Ramos (cell line): ENCODE measurements around the gene MCHR1.
"Not testable (repeated sequence)": the region's sequence is repeated elsewhere in the genome, so short reads cannot be mapped to it uniquely, and the experiment has no call there.

Experiments used
- in situ Hi-C: fragments of 300-500 bp; cut with MboI; formaldehyde crosslinking; loops from one replicate; pipeline ENCODE4 v1.14.3; 2022; ENCODE audit warnings: low sequenced_read_pairs; ENCODE audit not compliant: unreplicated experiment

Gene MCHR1

GRCh38 chr22:40654522-40655167, 24.6 kb upstream of the MCHR1 start:
- in situ Hi-C loops, result no loop called here

DNA sequence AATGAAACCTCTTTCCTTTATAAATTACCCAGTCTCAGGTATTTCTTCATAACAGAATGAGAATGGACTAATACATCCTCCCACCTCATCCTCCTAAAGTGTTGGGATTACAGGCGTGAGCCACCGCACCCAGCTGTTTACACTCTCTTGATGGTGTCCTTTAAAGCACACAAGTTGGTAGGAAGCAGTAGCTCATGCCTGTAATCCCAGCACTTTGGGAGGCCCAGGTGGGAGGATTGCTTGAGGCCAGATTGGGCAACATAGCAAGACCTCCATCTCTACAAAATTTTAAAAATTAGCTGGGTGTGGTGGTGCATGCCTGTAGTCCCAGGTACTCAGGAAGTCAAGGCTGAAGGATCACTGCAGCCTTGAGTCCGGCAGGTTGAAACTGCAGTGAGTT, 23.3 kb upstream of the MCHR1 start:
- in situ Hi-C loops, result not testable (repeated sequence)

DNA sequence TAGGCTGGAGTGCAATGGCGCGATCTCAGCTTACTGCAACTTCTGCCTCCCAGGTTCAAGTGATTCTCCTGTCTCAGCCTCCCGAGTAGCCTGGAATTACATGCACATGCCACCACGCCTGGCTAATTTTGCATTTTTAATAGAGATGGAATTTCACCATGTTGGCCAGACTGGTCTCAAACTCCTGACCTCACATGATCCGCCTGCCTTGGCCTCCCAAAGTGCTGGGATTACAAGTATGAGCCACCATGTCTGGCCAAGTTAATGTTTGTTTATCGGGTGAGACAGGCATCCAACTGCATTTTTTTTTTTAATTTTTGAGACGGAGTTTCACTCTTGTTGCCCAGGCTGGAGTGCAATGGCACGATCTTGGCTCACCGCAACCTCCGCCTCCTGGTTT, 22.6 kb upstream of the MCHR1 start:
- in situ Hi-C loops, result not testable (repeated sequence)

DNA sequence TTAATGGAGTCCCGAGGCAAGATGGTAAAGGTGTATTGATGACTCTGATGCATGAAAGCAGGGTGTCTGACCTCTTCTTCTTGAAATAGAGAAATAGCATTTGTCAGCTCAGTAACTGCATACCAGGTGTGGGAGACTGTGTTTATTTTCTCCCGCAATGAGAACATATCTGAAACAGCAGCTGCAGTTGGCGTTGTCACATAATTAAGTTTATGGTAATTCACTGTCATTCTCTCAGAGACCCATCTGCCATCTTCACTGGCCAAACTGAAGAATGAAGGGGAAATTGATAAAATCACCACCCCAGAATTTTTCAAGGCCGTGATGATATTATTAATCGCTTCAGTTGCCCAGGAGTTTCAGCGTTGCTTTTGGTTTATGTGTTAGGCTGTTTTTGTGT, 20.1 kb upstream of the MCHR1 start:
- in situ Hi-C loops, result no loop called here

GRCh38 chr22:40660730-40661129, 18.6 kb upstream of the MCHR1 start:
- in situ Hi-C loops, result no loop called here

DNA sequence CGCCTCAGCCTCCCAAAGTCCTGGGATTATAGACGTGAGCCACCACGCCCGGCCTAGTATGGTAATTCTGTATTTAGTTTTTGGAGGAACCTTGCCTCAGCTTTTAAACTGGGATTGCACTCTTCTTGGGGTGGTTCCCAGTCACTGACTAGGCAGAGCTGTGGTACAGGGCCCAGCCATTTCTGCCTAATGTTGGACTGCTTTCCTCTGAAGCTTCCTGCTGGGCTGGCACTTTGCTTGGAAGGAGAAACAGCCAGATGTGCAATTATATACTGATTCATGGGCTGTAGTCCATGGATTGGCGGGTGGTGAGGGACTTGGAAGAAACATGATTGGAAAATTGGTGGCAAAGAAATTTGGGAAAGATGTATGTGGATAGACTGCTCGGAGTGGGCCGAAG, 17.6 kb upstream of the MCHR1 start:
- in situ Hi-C loops, result no loop called here

DNA sequence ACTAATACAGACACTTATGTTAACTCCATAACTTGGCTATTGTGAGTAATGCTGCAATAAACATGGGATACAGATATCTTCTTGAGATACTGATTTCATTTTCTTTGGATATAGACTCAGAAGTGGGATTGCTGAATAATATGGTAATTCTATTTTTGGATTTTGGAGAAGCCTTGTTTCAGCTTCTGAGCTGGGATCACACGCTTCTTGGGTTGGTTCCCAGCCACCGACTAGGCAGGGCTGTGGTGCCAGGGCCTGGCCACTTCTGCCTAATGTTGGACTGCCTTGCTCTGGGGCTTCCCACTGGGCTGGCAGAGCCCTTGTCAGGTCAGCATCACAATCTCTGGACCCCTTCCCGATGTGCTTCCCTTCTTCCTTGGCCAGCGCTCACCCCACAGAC, 14.0 kb upstream of the MCHR1 start:
- in situ Hi-C loops, result no loop called here

- in situ Hi-C loops, result no loop called here
These were observed 13.0 kb upstream of the MCHR1 start for GRCh38 chr22:40666151-40666848.

DNA sequence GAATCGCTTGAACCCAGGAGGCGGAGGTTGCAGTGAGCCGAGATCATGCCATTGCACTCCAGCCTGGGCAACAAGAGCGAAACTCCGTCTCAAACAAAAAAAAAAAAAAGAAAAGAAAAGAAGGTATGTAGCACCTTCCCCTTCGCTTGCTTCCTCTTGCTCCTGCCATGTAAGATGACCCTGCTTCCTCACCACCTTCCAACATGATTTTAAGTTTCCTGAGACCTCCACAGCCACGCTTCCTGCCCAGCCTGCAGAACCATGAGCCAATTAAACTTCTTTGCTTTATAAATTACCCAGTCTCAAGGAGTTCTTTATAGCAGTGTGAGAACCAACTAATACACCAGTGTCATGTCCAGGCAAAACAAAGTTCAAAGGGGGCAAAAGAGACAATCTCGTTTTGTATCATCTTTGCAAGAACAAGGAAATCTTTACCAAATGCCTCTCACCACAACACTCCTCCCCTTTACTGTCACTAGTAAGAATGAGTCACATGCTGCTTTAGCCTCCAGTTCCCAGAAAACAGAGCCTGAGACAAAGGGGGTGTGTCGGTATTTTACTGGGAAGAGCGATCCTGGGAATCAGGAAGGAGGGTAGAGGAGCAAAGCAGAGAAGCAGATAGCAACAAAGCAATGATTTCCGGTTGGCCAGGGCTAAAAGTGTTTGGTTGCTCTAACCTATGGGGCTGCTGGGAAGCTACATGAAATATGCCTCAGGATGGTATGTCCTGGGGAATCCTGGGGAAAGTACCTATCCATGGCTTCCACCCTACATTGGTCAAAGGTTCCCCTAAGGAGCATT, 10.5 kb upstream of the MCHR1 start:
- in situ Hi-C loops, result no loop called here

GRCh38 chr22:40670058-40670457, 9.2 kb upstream of the MCHR1 start:
- in situ Hi-C loops, result no loop called here

DNA sequence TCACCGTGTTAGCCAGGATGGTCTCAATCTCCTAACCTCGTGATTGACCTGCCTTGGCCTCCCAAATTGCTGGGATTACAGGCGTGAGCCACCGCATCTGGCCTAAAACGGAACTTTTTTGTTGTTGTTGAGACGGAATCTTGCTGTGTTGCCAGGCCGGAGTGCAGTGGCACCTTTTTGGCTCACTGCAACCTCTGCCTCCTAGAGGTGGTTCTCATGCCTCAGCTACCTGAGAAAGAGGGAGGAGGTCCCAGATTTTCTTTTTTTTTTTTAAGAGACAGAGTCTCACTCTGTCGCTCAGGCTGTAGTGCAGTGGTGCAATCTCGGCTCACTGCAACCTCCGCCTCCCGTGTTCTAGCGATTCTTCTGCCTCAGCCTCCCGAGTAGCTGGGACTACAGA, 7.9 kb upstream of the MCHR1 start:
- in situ Hi-C loops, result no loop called here

DNA sequence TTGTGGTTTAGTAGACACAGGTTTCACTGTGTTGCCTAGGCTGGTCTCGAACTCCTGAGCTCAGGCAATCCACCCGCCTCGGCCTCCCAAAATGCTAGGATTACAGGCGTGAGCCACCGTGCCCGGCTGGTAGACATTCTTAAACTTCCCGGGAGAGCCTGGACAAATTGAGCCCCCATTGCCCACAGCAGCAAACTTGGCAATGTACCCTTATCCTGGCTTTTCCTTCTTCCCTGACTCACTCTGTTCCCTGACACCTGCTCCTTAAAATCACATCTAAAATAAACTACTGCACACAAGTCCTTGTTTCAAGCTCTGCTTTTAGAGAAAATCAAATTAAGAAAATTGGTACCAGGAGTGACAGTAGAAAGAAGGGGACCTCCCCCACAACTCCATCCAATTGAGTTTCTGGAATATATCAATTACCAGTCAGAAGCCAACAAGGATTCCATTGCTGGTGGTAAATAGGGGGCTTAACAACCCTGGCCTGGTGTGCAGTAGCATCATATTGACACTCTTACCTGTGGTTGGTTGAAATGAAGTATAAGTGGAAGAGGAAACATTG, 7.4 kb upstream of the MCHR1 start:
- in situ Hi-C loops, result no loop called here

DNA sequence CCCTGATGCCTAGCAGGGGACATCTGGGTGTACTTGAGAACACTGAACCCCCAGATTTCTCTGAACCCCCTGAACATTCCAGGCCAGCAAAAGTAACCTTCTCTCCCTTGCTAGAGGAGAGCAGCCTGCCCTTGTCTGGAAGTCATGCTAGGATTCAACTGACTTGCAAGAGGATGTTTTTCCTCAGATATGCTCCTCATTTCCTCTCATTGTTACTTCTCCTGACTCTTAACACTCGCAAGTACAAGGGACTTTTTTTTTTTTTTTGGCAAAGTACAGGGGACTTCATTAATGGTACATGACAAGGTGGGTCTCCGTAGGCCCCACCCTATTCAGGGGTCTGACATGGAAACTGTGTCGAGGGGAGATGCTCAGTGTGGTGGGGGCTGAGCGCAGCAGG, 6.3 kb upstream of the MCHR1 start:
- in situ Hi-C loops, result no loop called here

- in situ Hi-C loops, result no loop called here
These were observed 5.0 kb upstream of the MCHR1 start for GRCh38 chr22:40674274-40674673.

DNA sequence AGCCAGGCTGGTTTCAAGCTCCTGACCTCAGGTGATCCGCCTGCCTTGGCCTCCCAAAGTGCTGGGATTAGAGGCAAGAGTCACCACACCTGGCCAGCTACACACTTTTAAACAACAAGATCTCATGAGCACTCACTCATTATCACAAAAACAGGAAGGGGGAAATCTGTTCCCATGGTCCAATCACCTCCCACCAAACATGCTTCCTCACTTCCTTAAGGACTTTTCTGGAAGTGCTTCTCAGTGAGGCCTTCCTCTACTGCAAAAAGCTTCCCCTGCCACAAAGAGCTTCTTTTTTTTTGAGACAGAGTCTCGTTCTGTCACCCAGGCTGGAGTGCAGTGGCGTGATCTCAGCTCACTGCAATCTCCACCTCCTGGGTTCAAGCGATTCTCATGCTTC, 3.1 kb upstream of the MCHR1 start:
- in situ Hi-C loops, result not testable (repeated sequence)

GRCh38 chr22:40676644-40677043, 2.6 kb upstream of the MCHR1 start:
- in situ Hi-C loops, result no loop called here

- in situ Hi-C loops, result no loop called here
These were observed 613 bp upstream of the MCHR1 start for GRCh38 chr22:40678493-40679248.

GRCh38 chr22:40679964-40680818, 907 bp downstream of the MCHR1 start:
- in situ Hi-C loops, result no loop called here

- in situ Hi-C loops, result no loop called here
These were observed 1.5 kb downstream of the MCHR1 start for GRCh38 chr22:40680819-40681183.

GRCh38 chr22:40681451-40681850, 2.2 kb downstream of the MCHR1 start:
- in situ Hi-C loops, result no loop called here
